GM19035 (cell line): ENCODE results near the gene CIZ1.
"Not testable (repeated sequence)": the region's sequence is repeated elsewhere in the genome, so short reads cannot be mapped to it uniquely, and the experiment has no call there.

Experiments used
- ATAC-seq: cut with Tn5 transposase; IDR thresholded peaks from one replicate; pipeline ENCODE4 v1.9.1; 2021; ENCODE audit not compliant: unreplicated experiment

Gene CIZ1

GRCh38 chr9:128148509-128149000 is 42.8 kb downstream of the CIZ1 start:
- ATAC-seq = no peak

- ATAC-seq = no peak
Measured at GRCh38 chr9:128146591-128147120, 44.7 kb downstream of the CIZ1 start.

DNA sequence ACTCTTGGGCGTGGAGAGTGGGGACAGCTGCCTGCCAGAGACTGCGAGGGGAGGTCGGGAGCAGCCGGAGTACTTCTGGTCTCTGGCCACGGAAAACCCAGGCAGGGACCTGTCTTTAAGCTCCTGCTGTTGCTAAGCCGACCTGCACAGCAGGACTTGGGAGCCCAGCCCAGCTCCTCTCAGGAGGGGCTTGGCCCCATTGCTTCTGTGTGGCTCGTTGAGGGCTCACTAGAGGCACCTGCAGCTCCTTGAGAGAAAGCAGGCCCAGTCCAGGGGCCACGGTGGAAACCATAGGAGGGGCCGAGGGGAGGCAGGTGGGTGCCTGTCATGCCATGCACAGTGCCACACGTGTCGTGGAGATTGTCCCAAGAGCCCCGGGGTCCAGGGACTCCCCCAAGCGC is 45.4 kb downstream of the CIZ1 start:
- no peak for ATAC-seq

GRCh38 chr9:128145536-128145935 is 45.8 kb downstream of the CIZ1 start:
- no peak for ATAC-seq

DNA sequence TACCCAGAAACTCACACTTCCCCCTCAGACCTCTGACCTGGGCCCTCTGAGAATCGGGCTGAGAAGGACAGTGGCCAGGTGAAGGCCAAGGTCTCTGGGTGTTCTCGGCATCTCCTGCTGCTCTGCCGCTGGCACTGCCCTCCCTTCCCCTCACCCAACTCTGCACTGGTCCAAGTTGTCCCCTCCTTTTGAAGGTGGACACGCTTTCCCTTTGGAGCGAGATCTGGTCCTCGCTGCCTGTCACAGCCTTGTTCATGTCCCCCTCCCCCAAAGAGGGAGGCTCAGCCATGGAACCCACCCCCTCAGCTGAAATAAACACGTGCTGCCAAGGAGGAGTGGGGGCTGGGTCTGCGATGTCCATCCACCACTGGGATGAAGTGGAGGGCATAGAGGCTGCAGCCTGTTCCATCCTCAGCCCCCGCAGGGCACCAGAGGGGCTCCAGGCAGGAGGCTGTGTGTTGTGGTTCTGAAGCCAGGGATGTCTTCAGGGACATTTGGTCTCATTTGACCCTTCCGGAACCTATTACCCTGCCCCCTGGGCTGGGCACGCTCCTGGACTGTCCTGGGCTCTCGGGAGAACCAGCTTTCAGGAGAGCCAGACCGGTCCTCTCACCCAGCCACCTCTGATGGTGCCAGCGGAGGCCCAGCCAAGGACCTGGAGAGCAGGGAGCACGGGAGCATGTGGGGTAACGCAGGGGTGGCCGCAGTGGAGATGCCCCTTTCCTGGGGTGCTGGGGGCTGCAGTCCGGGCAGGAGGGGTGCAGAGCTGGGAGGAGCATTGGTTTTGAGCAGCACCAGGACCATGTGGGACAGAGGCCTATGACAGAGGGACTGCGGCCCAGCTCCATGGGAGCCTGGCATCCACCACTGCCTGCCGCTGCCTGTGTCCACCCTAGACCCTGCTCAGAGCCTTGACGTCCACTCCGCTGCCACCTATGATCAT is 46.9 kb downstream of the CIZ1 start:
- no peak for ATAC-seq

DNA sequence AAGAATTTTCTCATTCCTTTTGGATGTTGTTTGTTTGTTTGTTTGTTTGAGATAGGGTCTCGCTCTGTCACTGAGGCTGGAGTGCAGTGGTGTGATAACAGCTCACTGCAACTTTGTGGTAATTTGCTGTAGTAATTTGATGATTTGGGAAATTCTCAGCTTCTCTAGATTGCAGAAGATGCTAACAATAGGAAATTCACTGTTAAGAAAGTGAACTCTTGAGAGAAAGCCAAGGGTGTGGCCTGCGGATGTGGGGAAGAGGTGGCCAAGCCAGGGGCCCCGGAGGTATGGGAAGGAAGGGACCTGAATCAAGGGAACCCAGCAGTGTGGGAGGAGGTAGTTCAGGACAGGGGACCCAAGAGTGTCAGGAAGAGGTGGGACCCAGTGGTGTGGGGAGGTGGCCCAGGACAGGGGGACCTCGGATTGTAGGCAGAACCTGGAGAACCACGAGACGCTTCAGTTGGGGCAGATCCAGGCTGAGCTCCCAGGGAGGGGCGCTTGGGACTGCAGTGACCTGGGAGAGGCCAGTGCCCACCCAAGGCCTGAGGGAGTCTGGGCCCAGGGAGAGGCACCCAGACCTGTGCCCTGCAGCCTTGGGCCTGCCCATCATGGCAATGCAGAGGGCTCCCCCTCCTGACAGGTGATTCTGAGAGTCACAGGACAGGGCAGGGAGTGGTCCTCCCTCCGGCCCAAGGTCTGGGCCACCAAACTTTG is 47.7 kb downstream of the CIZ1 start:
- no peak for ATAC-seq

- no peak for ATAC-seq
Measured at GRCh38 chr9:128142596-128142995, 48.8 kb downstream of the CIZ1 start.

DNA sequence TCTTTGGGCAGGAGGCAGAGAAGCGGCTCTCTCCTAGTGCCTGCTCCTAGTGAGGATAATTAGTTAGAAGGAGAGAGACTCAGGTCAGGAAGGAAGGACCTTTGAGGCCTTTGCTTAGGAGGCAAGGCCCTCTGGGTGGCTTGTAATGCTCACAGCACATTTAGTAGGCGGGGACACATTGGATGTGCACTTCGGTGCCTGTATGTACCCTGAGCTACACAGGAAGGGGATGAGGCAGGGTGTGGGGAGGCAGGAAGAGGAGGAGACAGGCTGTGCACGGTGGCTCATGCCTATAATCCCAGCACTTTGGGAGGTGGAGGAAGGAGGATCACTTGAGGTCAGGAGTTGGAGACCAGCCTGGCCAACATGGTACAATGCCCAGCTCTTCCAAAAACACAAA is 49.3 kb downstream of the CIZ1 start:
- ATAC-seq = no peak

- ATAC-seq = no peak
Measured at GRCh38 chr9:128141604-128142003, 49.8 kb downstream of the CIZ1 start.

GRCh38 chr9:128139621-128140020 is 51.8 kb downstream of the CIZ1 start:
- ATAC-seq = no peak

GRCh38 chr9:128138001-128138400 is 53.4 kb downstream of the CIZ1 start:
- ATAC-seq = no peak

GRCh38 chr9:128136816-128137793 is 54.3 kb downstream of the CIZ1 start:
- ATAC-seq = no peak

DNA sequence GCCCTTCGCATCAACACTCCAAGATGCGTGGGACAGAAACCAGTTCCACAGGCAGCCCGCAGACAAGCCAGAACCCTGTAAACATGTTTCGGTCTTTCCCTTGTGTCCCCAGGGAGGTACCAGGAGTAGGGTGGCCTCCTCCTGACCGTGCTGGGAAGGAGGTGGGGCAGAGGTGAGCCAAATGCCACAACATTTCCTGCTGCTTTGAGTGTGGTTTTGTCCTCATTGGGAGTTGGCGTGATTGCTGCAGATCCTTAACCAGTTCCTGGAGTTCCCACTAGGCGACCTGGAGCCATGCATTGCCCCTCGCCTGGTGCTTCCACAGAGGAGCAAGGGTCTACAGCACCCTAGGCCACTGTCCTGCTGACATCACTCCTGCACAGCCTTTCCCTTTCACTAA is 55.8 kb downstream of the CIZ1 start:
- ATAC-seq = not testable (repeated sequence)

- not testable (repeated sequence) for ATAC-seq
Measured at GRCh38 chr9:128132139-128132538, 59.2 kb downstream of the CIZ1 start.

DNA sequence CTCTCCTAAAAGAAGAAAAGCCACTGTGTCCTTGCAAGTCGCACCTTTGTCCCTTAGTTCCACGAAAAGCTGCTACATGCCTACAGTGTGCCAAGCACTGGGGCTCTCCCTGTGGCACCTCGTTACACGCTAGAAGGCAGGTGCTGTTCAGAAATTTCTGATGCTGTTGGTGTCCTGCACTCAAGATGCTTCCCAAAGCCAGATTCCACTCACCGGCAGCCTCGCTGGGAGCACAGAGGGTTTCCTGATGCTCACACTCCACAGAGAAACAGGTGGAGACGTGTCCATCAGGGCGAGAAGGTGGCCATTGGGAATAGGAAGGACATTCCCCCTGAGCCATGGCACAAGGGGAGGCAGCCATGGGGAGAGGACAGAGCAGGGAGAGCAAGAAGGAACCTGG is 60.0 kb downstream of the CIZ1 start:
- not testable (repeated sequence) for ATAC-seq

- not testable (repeated sequence) for ATAC-seq
Measured at GRCh38 chr9:128130651-128131050, 60.7 kb downstream of the CIZ1 start.

DNA sequence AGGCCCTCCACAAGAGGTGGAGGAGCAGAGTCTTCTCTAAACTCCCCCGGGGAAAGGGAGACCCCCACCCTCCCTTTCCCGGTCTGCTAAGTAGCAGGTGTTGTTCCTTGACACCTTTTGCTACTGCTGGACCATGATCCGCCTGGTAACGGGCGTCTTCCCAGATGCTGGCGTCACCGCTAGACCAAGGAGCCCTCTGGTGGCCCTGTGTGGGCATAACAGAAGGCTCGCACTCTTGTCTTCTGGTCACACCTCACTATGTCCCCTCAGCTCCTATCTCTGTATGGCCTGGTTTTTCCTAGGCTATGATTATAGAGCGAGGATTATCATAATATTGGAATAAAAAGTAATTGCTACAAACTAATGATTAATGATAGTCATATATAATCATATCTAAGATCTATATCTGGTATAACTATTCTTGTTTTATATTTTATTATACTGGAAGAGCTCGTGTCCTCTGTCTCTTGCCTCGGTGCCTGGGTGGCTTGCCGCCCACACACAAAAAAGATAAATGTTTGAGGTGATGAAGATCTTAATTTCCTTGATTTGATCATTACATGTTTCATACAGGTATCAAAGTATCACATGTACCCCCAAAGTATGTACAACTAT is 61.3 kb downstream of the CIZ1 start:
- ATAC-seq = not testable (repeated sequence)

DNA sequence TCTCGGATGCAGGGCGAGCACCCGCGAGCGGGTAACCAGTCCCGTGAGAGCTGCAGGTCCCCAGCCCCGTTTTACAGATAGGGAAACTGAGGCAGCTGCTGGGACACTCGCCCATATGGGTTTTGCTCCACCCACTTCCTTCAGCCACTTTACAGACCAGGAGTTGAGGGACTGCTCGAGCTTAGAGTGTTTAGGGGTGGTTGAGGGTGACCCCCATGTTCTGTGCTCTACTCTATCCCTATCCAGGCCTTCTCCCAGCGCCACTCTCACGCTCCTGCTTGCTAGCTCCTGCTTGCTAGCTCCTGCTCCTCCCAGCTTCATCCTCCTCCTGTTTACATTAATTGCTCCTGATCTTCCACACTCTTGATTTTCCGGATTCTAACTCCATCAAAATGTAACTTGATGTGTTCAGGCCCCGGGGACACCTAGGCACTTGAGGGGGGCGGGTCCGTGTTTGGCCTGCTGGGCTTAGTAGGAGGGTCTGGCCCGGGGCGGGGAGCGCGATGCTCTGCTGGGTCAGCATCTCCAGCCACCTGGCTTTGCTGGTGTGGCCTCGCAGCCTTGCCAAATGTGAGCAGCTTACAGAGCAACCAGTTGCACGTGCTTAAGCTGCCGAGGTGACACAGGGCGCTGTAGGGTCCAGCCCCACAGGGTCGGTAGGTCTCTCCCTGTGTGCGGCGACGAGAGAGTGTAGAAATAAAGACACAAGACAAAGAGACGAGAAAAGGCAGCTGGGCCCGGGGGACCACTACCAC is 62.4 kb downstream of the CIZ1 start:
- no peak for ATAC-seq
